Body of pancreas (tissue), 4 donors: ENCODE results near the gene STOX1. TPM values are rescaled to one million over a fixed set of nuclear protein-coding genes. Genes with fewer than 3 reads are reported as not detected.
"Not testable (repeated sequence)": the region's sequence is repeated elsewhere in the genome, so short reads cannot be mapped to it uniquely, and the experiment has no call there.

ENCODE experiments used
- ATAC-seq: fragments of 150-250 bp; one replicate; pipeline ENCODE4 v1.9.1; 2016
- DNase-seq, 4 donors: peaks; one replicate each; pipeline ENCODE4 v3.0.0-alpha.2; 2019
- H3K27ac ChIP-seq, 4 donors: fragments of 200-600 bp; sonication (generic); 1 replicate in 3 of 4; 2 replicates in 1 of 4; pipeline versions ENCODE4 v1.5.1 to v1.6.1; 2016 to 2019; ENCODE audit warnings: mild to moderate bottlenecking in 1 of 4, mixed read lengths in 1 of 4, moderate library complexity in 1 of 4
- H3K27me3 ChIP-seq, 2 donors: fragments of 200-600 bp; sonication (generic); one replicate each; pipeline ENCODE4 v1.6.0; 2016; ENCODE audit warnings: mild to moderate bottlenecking in 1 of 2
- H3K36me3 ChIP-seq, 2 donors: fragments of 200-600 bp; sonication (generic); replicated peaks in 1 of 2; 2 replicates each; pipeline ENCODE4 v1.5.1; 2016; ENCODE audit warnings: low read depth in 2 of 2; ENCODE audit not compliant: insufficient read depth in 1 of 2
- H3K4me1 ChIP-seq: fragments of 200-600 bp; sonication (generic); one replicate; pipeline ENCODE4 v1.6.0; 2016
- H3K4me3 ChIP-seq, 2 donors: fragments of 200-600 bp; sonication (generic); 1 replicate in 1 of 2; 2 replicates in 1 of 2; pipeline ENCODE4 v1.5.1; 2016 to 2019
- H3K9me3 ChIP-seq, 3 donors: fragments of 200-600 bp; sonication (generic); 1 replicate in 2 of 3; 2 replicates in 1 of 3; pipeline ENCODE4 v1.5.1; 2016
- POLR2A ChIP-seq, 3 donors: fragments of 450-650 bp; IDR thresholded peaks; one replicate each; pipeline ENCODE4 v1.6.1; 2016; ENCODE audit warnings: antibody characterized with exemption in 3 of 3, mild to moderate bottlenecking in 2 of 3
- WGBS, 2 donors: methylation state at CpG; one replicate each; pipeline ENCODE4 v1.1.5; 2017; 5-methylcytosine and 5-hydroxymethylcytosine counted together
- intact Hi-C: fragments of 100-400 bp; cut with DNase I; formaldehyde crosslinking; loops from one replicate; pipeline ENCODE4 v1.15.1; 2023
- total RNA-seq, 2 donors: library from RNA; depleted of rRNA; stranded (reverse); fragments of >200 nt; gene quantifications; one replicate each; pipeline ENCODE4 v1.1.0, GENCODE V29; 2016
- TF ChIP-seq, protein P1 (sequence below), 7 experiments: fragments of 450-650 bp in 4 of 7; fragments of 200-600 bp in 3 of 7; sonication (generic) in 3 of 7; IDR thresholded peaks; one replicate each; pipeline ENCODE4 v1.5.1; 2016 to 2019; ENCODE audit warnings: antibody characterized with exemption in 7 of 7

STOX1 gene
- total RNA-seq, 2 donors from 2014 or later: 2.1 to 4.0 TPM

DNA sequence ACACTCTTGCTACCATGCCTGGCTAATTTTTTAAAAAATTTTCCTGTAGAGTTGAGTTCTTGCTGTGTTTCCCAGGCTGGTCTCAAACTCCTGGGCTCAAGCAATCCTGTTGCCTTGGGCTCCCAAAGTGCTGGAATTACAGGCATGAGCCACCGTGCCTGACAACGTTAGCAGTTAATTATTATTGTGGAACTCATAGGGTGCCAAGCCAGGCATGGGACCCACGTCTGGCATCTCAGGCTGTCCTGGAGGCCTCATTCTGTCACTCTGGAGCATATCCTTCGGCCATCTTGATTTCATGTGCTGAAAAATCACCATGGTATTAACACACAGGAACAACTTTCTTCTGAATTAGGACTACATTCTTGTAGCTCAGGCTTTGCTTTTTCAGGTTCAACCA, 21.5 kb downstream of the STOX1 start:
- no peak for DNase-seq
- no peaks in the 10 kb centered on the region for H3K36me3 ChIP-seq
- no peak overlapping the region for H3K27ac ChIP-seq
- TF ChIP-seq, protein P1, sequence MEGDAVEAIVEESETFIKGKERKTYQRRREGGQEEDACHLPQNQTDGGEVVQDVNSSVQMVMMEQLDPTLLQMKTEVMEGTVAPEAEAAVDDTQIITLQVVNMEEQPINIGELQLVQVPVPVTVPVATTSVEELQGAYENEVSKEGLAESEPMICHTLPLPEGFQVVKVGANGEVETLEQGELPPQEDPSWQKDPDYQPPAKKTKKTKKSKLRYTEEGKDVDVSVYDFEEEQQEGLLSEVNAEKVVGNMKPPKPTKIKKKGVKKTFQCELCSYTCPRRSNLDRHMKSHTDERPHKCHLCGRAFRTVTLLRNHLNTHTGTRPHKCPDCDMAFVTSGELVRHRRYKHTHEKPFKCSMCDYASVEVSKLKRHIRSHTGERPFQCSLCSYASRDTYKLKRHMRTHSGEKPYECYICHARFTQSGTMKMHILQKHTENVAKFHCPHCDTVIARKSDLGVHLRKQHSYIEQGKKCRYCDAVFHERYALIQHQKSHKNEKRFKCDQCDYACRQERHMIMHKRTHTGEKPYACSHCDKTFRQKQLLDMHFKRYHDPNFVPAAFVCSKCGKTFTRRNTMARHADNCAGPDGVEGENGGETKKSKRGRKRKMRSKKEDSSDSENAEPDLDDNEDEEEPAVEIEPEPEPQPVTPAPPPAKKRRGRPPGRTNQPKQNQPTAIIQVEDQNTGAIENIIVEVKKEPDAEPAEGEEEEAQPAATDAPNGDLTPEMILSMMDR (IDR thresholded peaks at IDR 0.05): no peak
- TF ChIP-seq POLR2A (IDR thresholded peaks at IDR 0.05): no peak
- ATAC-seq: no peak
- H3K4me3 ChIP-seq: no peak overlapping the region
- 51 to 67% methylated on average over 3 to 4 of the region's 4 CpGs for WGBS, 2 donors
- H3K4me1 ChIP-seq: no peaks in the 10 kb centered on the region
- intact Hi-C loops: no loop called here
- H3K9me3 ChIP-seq: no peaks in the 10 kb centered on the region
- no peaks in the 10 kb centered on the region for H3K27me3 ChIP-seq

DNA sequence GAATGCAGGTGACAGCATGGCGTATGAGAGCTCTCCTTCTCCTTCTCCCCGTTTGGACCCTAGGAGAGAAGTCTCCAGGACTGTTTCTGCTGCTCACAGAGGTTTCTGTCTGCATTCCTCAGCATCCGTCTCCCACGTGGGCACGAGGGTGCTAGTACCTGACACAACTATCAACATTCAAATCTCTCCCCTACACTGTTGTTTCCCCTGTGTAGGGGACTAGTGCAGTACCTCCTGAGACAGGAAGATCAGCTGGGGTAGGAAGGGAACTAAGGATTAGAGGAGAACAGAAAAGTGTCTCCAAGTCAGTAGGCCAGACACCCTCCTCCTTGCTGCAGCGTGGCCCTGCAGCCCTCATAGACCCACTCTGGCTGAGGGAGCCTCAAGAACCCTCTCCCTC, 29.0 kb downstream of the STOX1 start:
- no peak for ATAC-seq
- DNase-seq: no peak
- Histone ChIP-seq H3K9me3 (peaks cover 0 to 15% (median 0%) of the 10 kb centered on the region in 3 donors), H3K4me1 (no peaks in the 10 kb centered on the region), H3K27me3 (no peaks in the 10 kb centered on the region), H3K4me3 (no peak overlapping the region), H3K36me3 (no peaks in the 10 kb centered on the region), H3K27ac (no peak overlapping the region)
- 66 to 70% methylated on average over 6 of the region's 6 CpGs for WGBS, 2 donors
- intact Hi-C loops: no loop called here
- TF ChIP-seq, protein P1 (IDR thresholded peaks at IDR 0.05): no peak
- TF ChIP-seq POLR2A (IDR thresholded peaks at IDR 0.05): no peak

DNA sequence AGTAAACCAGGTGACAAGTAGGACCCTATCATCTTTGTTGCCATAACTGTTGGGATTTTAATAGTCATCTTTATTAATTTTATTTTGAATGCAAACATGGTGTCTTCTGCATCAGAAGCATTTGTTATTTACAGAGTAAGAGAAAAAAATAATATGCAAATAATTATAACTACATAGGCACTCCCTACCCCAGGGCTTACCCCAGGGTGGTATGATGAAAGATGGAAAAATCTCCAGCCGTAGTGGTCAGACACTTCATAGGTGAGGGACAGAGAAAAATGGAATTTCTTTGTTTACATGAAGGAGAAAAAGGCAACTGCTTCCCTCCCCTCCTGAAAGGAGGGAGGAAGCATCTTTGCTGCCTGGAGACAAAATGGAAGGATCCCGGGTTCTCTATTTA, 29.7 kb downstream of the STOX1 start:
- no peak for TF ChIP-seq POLR2A (IDR thresholded peaks at IDR 0.05)
- TF ChIP-seq, protein P1 (IDR thresholded peaks at IDR 0.05): no peak
- Histone ChIP-seq H3K4me3 (no peak overlapping the region), H3K4me1 (no peaks in the 10 kb centered on the region), H3K27ac (no peak overlapping the region), H3K9me3 (peaks cover 0 to 20% (median 0%) of the 10 kb centered on the region in 3 donors), H3K27me3 (no peaks in the 10 kb centered on the region), H3K36me3 (no peaks in the 10 kb centered on the region)
- ATAC-seq (no peak), DNase-seq (no peak)
- intact Hi-C loops: no loop called here
- 72 to 82% methylated on average over 2 of the region's 2 CpGs for WGBS, 2 donors

DNA sequence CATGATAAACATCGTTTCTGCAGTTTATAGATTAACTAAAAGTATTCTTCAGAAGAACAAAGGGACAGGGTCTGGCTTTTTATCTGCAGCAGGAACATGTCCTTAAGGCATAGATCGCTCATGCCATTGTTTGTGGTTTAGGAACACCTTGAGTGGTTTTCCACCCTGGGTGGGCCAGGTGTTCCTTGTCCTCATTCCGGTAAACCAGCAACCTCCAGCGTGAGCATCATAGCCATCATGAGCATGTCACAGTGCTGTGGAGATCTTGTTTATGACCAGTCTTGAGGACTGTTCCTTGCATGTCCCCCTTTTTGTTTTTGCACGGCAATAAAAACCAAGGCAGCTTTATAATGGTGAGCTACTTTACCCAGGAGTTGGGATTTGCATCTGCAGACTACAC, 33.9 kb downstream of the STOX1 start:
- DNase-seq: no peak
- TF ChIP-seq, protein P1 (IDR thresholded peaks at IDR 0.05): no peak
- TF ChIP-seq POLR2A (IDR thresholded peaks at IDR 0.05): no peak
- Histone ChIP-seq H3K4me1 (no peaks in the 10 kb centered on the region), H3K36me3 (no peaks in the 10 kb centered on the region), H3K4me3 (no peak overlapping the region), H3K9me3 (peaks cover 0 to 20% (median 0%) of the 10 kb centered on the region in 3 donors), H3K27me3 (no peaks in the 10 kb centered on the region), H3K27ac (no peak overlapping the region)
- intact Hi-C loops: no loop called here
- no peak for ATAC-seq
- WGBS, 2 donors: 89 to 92% methylated on average over 5 of the region's 5 CpGs

DNA sequence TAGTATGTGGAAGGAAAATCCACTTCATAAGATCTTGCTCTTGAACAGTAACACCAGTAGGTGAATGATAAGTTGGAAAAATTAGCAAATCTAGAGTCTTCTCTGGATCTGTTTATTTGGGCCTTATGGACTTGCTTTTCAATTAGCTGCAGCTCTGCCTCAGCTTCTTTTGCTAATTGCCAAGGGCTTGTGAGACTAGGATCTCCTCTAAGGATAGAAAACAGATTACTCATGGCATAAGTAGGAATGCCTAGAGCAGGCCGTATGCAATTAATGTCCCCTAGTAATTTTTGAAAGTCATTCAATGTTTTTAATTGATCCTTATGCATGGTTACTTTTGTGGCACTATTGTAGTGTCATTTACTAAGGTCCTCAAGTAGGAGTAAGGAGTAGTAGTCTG, 37.3 kb downstream of the STOX1 start:
- Histone ChIP-seq H3K27me3 (no peaks in the 10 kb centered on the region), H3K4me1 (no peaks in the 10 kb centered on the region), H3K27ac (no peak overlapping the region), H3K9me3 (peaks cover 0 to 15% (median 0%) of the 10 kb centered on the region in 3 donors), H3K4me3 (no peak overlapping the region), H3K36me3 (no peaks in the 10 kb centered on the region)
- no peak for TF ChIP-seq POLR2A (IDR thresholded peaks at IDR 0.05)
- TF ChIP-seq, protein P1 (IDR thresholded peaks at IDR 0.05): no peak
- WGBS, 2 donors: 93 to 94% methylated on average over 1 of the region's 1 CpG
- no peak for DNase-seq
- intact Hi-C loops: no loop called here
- ATAC-seq: no peak

DNA sequence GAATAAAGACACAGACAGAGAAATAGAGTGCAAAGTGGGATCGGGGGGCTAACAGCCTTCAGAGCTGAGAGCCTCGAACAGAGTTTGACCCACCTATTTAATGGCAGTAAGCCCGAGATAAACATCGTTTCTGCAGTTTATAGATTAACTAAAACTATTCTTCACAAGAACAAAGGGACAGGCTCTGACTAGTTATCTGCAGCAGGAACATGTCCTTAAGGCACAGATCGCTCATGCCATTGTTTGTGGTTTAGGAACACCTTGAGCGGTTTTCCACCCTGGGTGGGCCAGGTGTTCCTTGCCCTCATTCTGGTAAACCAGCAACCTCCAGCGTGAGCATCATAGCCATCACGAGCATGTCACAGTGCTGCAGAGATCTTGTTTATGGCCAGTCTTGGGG, 40.8 kb downstream of the STOX1 start:
- H3K27ac ChIP-seq, H3K9me3 ChIP-seq, H3K27me3 ChIP-seq, H3K4me3 ChIP-seq, H3K36me3 ChIP-seq, ATAC-seq, intact Hi-C loops, H3K4me1 ChIP-seq, DNase-seq: not testable (repeated sequence)
- 94 to 96% methylated on average over 8 of the region's 8 CpGs for WGBS, 2 donors
